ENCODE data around the gene TUFM.
A peak's percentile ranks its signal among the peaks of the same experiment; 100 is the strongest.

Gene TUFM

GRCh38 chr16:28802235-28803019 lies 43.7 kb downstream of the TUFM start:
- ATAC-seq = peak; percentile 88

All from SK-N-SH treated with all-trans-retinoic acid at 6 μM for 48 hours (cell line).